ENCODE measurements around the gene GAA. TPM values are rescaled to one million over a fixed set of nuclear protein-coding genes. Genes with fewer than 3 reads are reported as not detected.

The GAA gene
- total RNA-seq, 1 donor, result 74.7 TPM

- Histone ChIP-seq H3K4me1 (ENCODE audit: insufficient read depth, low read length) (no peaks in the 10 kb centered on the region), H3K9me3 (ENCODE audit: low read depth, low read length) (no peaks in the 10 kb centered on the region), H3K4me3 (ENCODE audit: low read length) (no peak overlapping the region), H3K27me3 (ENCODE audit: insufficient read depth, low read length) (no peaks in the 10 kb centered on the region)
Measured at GRCh38 chr17:80130992-80131391, 29.6 kb downstream of the GAA start.

GRCh38 chr17:80132906-80133625 lies 31.7 kb downstream of the GAA start:
- Histone ChIP-seq H3K4me3 (ENCODE audit: low read length) (no peak overlapping the region), H3K4me1 (ENCODE audit: insufficient read depth, low read length) (no peaks in the 10 kb centered on the region), H3K27me3 (ENCODE audit: insufficient read depth, low read length) (no peaks in the 10 kb centered on the region), H3K9me3 (ENCODE audit: low read depth, low read length) (no peaks in the 10 kb centered on the region)

- Histone ChIP-seq H3K27me3 (ENCODE audit: insufficient read depth, low read length) (no peaks in the 10 kb centered on the region), H3K4me1 (ENCODE audit: insufficient read depth, low read length) (no peaks in the 10 kb centered on the region), H3K9me3 (ENCODE audit: low read depth, low read length) (no peaks in the 10 kb centered on the region), H3K4me3 (ENCODE audit: low read length) (no peak overlapping the region)
Measured at GRCh38 chr17:80133626-80133970, 32.2 kb downstream of the GAA start.

- Histone ChIP-seq H3K9me3 (ENCODE audit: low read depth, low read length) (no peaks in the 10 kb centered on the region), H3K27me3 (ENCODE audit: insufficient read depth, low read length) (no peaks in the 10 kb centered on the region), H3K4me3 (ENCODE audit: low read length) (no peak overlapping the region), H3K4me1 (ENCODE audit: insufficient read depth, low read length) (no peaks in the 10 kb centered on the region)
Measured at GRCh38 chr17:80137131-80137530, 35.8 kb downstream of the GAA start.

GRCh38 chr17:80138856-80139426 lies 37.6 kb downstream of the GAA start:
- Histone ChIP-seq H3K4me3 (ENCODE audit: low read length) (no peak overlapping the region), H3K9me3 (ENCODE audit: low read depth, low read length) (no peaks in the 10 kb centered on the region), H3K27me3 (ENCODE audit: insufficient read depth, low read length) (no peaks in the 10 kb centered on the region), H3K4me1 (ENCODE audit: insufficient read depth, low read length) (peaks cover under 1% of the 10 kb centered on the region)

GRCh38 chr17:80141463-80142165 lies 40.2 kb downstream of the GAA start:
- Histone ChIP-seq H3K9me3 (ENCODE audit: low read depth, low read length) (no peaks in the 10 kb centered on the region), H3K27me3 (ENCODE audit: insufficient read depth, low read length) (no peaks in the 10 kb centered on the region), H3K4me1 (ENCODE audit: insufficient read depth, low read length) (peaks cover 23% of the 10 kb centered on the region), H3K4me3 (ENCODE audit: low read length) (no peak overlapping the region)

- no peaks in the 10 kb centered on the region for H3K27me3 ChIP-seq (ENCODE audit: insufficient read depth, low read length)
- no peak overlapping the region for H3K4me3 ChIP-seq (ENCODE audit: low read length)
- no peaks in the 10 kb centered on the region for H3K9me3 ChIP-seq (ENCODE audit: low read depth, low read length)
- H3K4me1 ChIP-seq (ENCODE audit: insufficient read depth, low read length), result peaks cover 28% of the 10 kb centered on the region
Measured at GRCh38 chr17:80142929-80143328, 41.5 kb downstream of the GAA start.

- peaks cover 36% of the 10 kb centered on the region for H3K4me1 ChIP-seq (ENCODE audit: insufficient read depth, low read length)
- no peaks in the 10 kb centered on the region for H3K27me3 ChIP-seq (ENCODE audit: insufficient read depth, low read length)
- H3K9me3 ChIP-seq (ENCODE audit: low read depth, low read length), result no peaks in the 10 kb centered on the region
- H3K4me3 ChIP-seq (ENCODE audit: low read length), result peak overlapping the region; percentile 62
Measured at GRCh38 chr17:80145076-80146075, 44.0 kb downstream of the GAA start.

GRCh38 chr17:80146121-80147034 lies 45.0 kb downstream of the GAA start:
- peaks cover 36% of the 10 kb centered on the region for H3K4me1 ChIP-seq (ENCODE audit: insufficient read depth, low read length)
- no peaks in the 10 kb centered on the region for H3K27me3 ChIP-seq (ENCODE audit: insufficient read depth, low read length)
- H3K9me3 ChIP-seq (ENCODE audit: low read depth, low read length), result no peaks in the 10 kb centered on the region
- peak overlapping the region; percentile 62 for H3K4me3 ChIP-seq (ENCODE audit: low read length)

GRCh38 chr17:80147035-80147822 lies 45.8 kb downstream of the GAA start, which contains the start of gene EIF4A3:
TSS of gene EIF4A3 (minus strand) at chr17:80147128. CDS start at chr17:80146961, 167 bp downstream.
- Histone ChIP-seq H3K4me3 (ENCODE audit: low read length) (peak within 1 kb of the TSS; percentile 62), H3K27me3 (ENCODE audit: insufficient read depth, low read length) (no peaks in the 10 kb centered on the region), H3K9me3 (ENCODE audit: low read depth, low read length) (no peaks in the 10 kb centered on the region), H3K4me1 (ENCODE audit: insufficient read depth, low read length) (peaks cover 43% of the 10 kb centered on the region)

- Histone ChIP-seq H3K4me1 (ENCODE audit: insufficient read depth, low read length) (peaks cover 23% of the 10 kb centered on the region), H3K27me3 (ENCODE audit: insufficient read depth, low read length) (no peaks in the 10 kb centered on the region), H3K9me3 (ENCODE audit: low read depth, low read length) (no peaks in the 10 kb centered on the region), H3K4me3 (ENCODE audit: low read length) (no peak overlapping the region)
Measured at GRCh38 chr17:80151333-80151732, 50.0 kb downstream of the GAA start.

- no peaks in the 10 kb centered on the region for H3K27me3 ChIP-seq (ENCODE audit: insufficient read depth, low read length)
- no peak overlapping the region for H3K4me3 ChIP-seq (ENCODE audit: low read length)
- H3K4me1 ChIP-seq (ENCODE audit: insufficient read depth, low read length), result peaks cover 23% of the 10 kb centered on the region
- H3K9me3 ChIP-seq (ENCODE audit: low read depth, low read length), result no peaks in the 10 kb centered on the region
Measured at GRCh38 chr17:80152081-80152702, 50.8 kb downstream of the GAA start.

GRCh38 chr17:80153004-80153403 lies 51.6 kb downstream of the GAA start:
- Histone ChIP-seq H3K4me3 (ENCODE audit: low read length) (no peak overlapping the region), H3K27me3 (ENCODE audit: insufficient read depth, low read length) (no peaks in the 10 kb centered on the region), H3K4me1 (ENCODE audit: insufficient read depth, low read length) (peaks cover 18% of the 10 kb centered on the region)

More at GRCh38 chr17:80153004-80153403, 51.6 kb downstream of the GAA start:
- no peaks in the 10 kb centered on the region for H3K9me3 ChIP-seq (ENCODE audit: low read depth, low read length)

All from mononuclear cell (primary cell).